Smooth muscle cell (in vitro differentiated cells): ENCODE measurements around the gene CHCHD6. TPM values are rescaled to one million over a fixed set of nuclear protein-coding genes. Genes with fewer than 3 reads are reported as not detected.

ENCODE experiments used
- DNase-seq: peaks from one replicate; lab custom pipeline; 2025; ENCODE audit not compliant: unreplicated experiment; lab: John Stamatoyannopoulos, UW
- H2AFZ ChIP-seq: fragments of 200-600 bp; sonication (generic); 2 replicates; pipeline ENCODE4 v1.6.0; 2016; ENCODE audit warnings: antibody characterized with exemption, low read depth, mild to moderate bottlenecking
- H3F3A ChIP-seq: fragments of 200-600 bp; sonication (generic); 2 replicates; pipeline ENCODE4 v1.6.0; 2017; ENCODE audit warnings: antibody characterized with exemption, low read depth
- H3K27ac ChIP-seq: fragments of 200-600 bp; sonication (generic); 2 replicates; pipeline ENCODE4 v1.5.1; 2016; ENCODE audit warnings: low read depth, mild to moderate bottlenecking
- H3K27me3 ChIP-seq: fragments of 200-600 bp; sonication (generic); 2 replicates; pipeline ENCODE4 v1.6.1; 2016; ENCODE audit warnings: low read depth, mild to moderate bottlenecking
- H3K36me3 ChIP-seq: fragments of 200-600 bp; sonication (generic); 2 replicates; pipeline ENCODE4 v1.5.1; 2016; ENCODE audit warnings: low read depth
- H3K4me1 ChIP-seq: fragments of 200-600 bp; sonication (generic); 2 replicates; pipeline ENCODE4 v1.5.1; 2016; ENCODE audit warnings: low read depth
- H3K4me2 ChIP-seq: fragments of 200-600 bp; sonication (generic); 2 replicates; pipeline ENCODE4 v1.6.0; 2016; ENCODE audit warnings: mild to moderate bottlenecking
- H3K4me3 ChIP-seq: fragments of 200-600 bp; sonication (generic); 2 replicates; pipeline ENCODE4 v1.5.1; 2016; ENCODE audit warnings: mild to moderate bottlenecking
- H3K79me2 ChIP-seq: fragments of 200-600 bp; sonication (generic); 2 replicates; pipeline ENCODE4 v1.6.0; 2016; ENCODE audit warnings: low read depth, mild to moderate bottlenecking
- H3K9ac ChIP-seq: fragments of 200-600 bp; sonication (generic); 2 replicates; pipeline ENCODE4 v1.6.0; 2016; ENCODE audit warnings: low read depth
- H3K9me3 ChIP-seq: fragments of 200-600 bp; sonication (generic); replicated peaks from 2 replicates; pipeline ENCODE4 v1.5.1; 2016; ENCODE audit warnings: low read depth
- H4K20me1 ChIP-seq: fragments of 200-600 bp; sonication (generic); 2 replicates; pipeline ENCODE4 v1.6.0; 2016; ENCODE audit warnings: low read depth
- WGBS: methylation state at CpG from one replicate; pipeline ENCODE4 v1.1.7; 2016; ENCODE audit warnings: low lambda C conversion rate; 5-methylcytosine and 5-hydroxymethylcytosine counted together
- polyA plus RNA-seq: library from polyadenylated mRNA; unstranded; fragments of >200 nt; fragmentation: Nextera tagmentation; extraction: Ambion mirVana; gene quantifications from 2 replicates; pipeline ENCODE4 v1.2.1, GENCODE V29; 2016
- total RNA-seq: library from RNA; depleted of rRNA; stranded (reverse); fragments of >200 nt; gene quantifications from 2 replicates; pipeline ENCODE4 v1.2.3, GENCODE V29; 2014
- TF ChIP-seq, protein P1 (sequence below): fragments of 200-600 bp; sonication (generic); IDR thresholded peaks from 2 replicates; pipeline ENCODE4 v1.5.1; 2017; ENCODE audit warnings: borderline replicate concordance, mild to moderate bottlenecking, antibody characterized with exemption; ENCODE audit not compliant: insufficient read depth, poor library complexity, severe bottlenecking

The CHCHD6 gene
- total and polyA plus RNA-seq, 2 experiments from 2014 or later = 6.7 to 27.2 TPM

DNA sequence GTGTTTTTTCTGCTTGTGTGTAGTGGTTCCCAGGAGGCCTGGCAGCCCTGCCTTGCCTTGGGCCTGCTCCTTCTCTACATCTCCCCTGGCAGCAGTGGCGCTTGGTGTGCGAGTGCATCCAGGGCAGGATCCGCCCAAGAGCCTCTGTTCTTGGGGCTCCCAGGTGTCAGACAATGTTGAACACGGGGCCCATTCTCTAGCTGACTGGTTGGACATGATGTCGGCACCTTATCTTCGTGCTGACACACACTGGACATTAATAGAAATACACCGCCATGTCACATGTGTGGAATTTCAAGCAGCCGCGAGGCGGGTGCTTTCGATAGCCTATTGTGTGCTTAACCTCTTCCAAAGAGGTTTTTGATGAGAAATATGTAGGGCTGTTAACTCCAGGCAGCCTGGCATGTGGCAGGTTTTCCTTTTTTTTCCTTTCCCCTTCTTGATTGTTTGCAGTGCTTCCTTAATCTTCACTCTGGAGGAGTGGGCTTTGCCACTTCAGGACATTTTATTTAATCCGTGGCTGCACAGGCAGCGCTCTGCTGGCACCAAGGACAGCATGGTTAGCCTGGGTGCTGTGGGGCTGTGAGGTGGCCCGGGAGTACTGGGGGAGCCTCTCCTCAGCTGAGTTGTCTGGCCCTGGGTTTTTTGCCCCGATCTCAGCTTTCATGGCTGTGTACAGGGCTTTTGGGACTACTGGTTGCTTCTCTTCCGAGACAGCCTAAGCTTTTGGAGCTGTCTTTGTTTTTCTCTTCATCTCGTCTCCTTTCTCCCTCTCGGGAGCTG, 42.5 kb downstream of the CHCHD6 start:
- no peaks in the 10 kb centered on the region for H4K20me1 ChIP-seq
- no peak overlapping the region for H3K27ac ChIP-seq
- no peak overlapping the region for H3K9ac ChIP-seq
- no peaks in the 10 kb centered on the region for H3F3A ChIP-seq
- no peaks in the 10 kb centered on the region for H3K27me3 ChIP-seq
- no peak overlapping the region for H2AFZ ChIP-seq
- H3K4me1 ChIP-seq = no peaks in the 10 kb centered on the region
- no peak for DNase-seq
- no peaks in the 10 kb centered on the region for H3K36me3 ChIP-seq
- H3K4me3 ChIP-seq = no peak overlapping the region
- no peaks in the 10 kb centered on the region for H3K9me3 ChIP-seq
- TF ChIP-seq, protein P1, sequence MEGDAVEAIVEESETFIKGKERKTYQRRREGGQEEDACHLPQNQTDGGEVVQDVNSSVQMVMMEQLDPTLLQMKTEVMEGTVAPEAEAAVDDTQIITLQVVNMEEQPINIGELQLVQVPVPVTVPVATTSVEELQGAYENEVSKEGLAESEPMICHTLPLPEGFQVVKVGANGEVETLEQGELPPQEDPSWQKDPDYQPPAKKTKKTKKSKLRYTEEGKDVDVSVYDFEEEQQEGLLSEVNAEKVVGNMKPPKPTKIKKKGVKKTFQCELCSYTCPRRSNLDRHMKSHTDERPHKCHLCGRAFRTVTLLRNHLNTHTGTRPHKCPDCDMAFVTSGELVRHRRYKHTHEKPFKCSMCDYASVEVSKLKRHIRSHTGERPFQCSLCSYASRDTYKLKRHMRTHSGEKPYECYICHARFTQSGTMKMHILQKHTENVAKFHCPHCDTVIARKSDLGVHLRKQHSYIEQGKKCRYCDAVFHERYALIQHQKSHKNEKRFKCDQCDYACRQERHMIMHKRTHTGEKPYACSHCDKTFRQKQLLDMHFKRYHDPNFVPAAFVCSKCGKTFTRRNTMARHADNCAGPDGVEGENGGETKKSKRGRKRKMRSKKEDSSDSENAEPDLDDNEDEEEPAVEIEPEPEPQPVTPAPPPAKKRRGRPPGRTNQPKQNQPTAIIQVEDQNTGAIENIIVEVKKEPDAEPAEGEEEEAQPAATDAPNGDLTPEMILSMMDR = peak; percentile 13
- no peaks in the 10 kb centered on the region for H3K79me2 ChIP-seq
- peak overlapping the region; percentile 10 for H3K4me2 ChIP-seq
- 67% methylated on average over 18 of the region's 18 CpGs for WGBS

GRCh38 chr3:126747768-126748167, 43.7 kb downstream of the CHCHD6 start:
- H3K27me3 ChIP-seq = no peaks in the 10 kb centered on the region
- H3K4me1 ChIP-seq = peaks cover 5% of the 10 kb centered on the region
- no peak overlapping the region for H2AFZ ChIP-seq
- no peak overlapping the region for H3K4me2 ChIP-seq
- no peaks in the 10 kb centered on the region for H3K79me2 ChIP-seq
- H3K4me3 ChIP-seq = no peak overlapping the region
- no peaks in the 10 kb centered on the region for H3K36me3 ChIP-seq
- no peaks in the 10 kb centered on the region for H3K9me3 ChIP-seq
- WGBS = 89% methylated on average over 6 of the region's 6 CpGs
- TF ChIP-seq, protein P1 = no peak
- H3F3A ChIP-seq = no peaks in the 10 kb centered on the region
- no peak overlapping the region for H3K27ac ChIP-seq
- no peaks in the 10 kb centered on the region for H4K20me1 ChIP-seq
- no peak for DNase-seq
- no peak overlapping the region for H3K9ac ChIP-seq

- H3F3A ChIP-seq = no peaks in the 10 kb centered on the region
- H3K9ac ChIP-seq = no peak overlapping the region
- no peak overlapping the region for H3K4me2 ChIP-seq
- no peak overlapping the region for H3K27ac ChIP-seq
- TF ChIP-seq, protein P1 = no peak
- H3K27me3 ChIP-seq = no peaks in the 10 kb centered on the region
- H3K9me3 ChIP-seq = no peaks in the 10 kb centered on the region
- H3K36me3 ChIP-seq = no peaks in the 10 kb centered on the region
- no peak overlapping the region for H2AFZ ChIP-seq
- H4K20me1 ChIP-seq = no peaks in the 10 kb centered on the region
- H3K4me1 ChIP-seq = peaks cover 12% of the 10 kb centered on the region
- WGBS = 90% methylated on average over 5 of the region's 5 CpGs
- DNase-seq = no peak
- no peaks in the 10 kb centered on the region for H3K79me2 ChIP-seq
- H3K4me3 ChIP-seq = no peak overlapping the region
Observed at GRCh38 chr3:126748701-126749546, 44.9 kb downstream of the CHCHD6 start.
